ENCODE measurements around the gene RPH3AL. TPM values are rescaled to one million over a fixed set of nuclear protein-coding genes. Genes with fewer than 3 reads are reported as not detected.
"Not testable (repeated sequence)": the region's sequence is repeated elsewhere in the genome, so short reads cannot be mapped to it uniquely, and the experiment has no call there.

RPH3AL gene
- total RNA-seq, 4 donors from 2014 or later = 10.0 to 51.1 (median 25.7) TPM

DNA sequence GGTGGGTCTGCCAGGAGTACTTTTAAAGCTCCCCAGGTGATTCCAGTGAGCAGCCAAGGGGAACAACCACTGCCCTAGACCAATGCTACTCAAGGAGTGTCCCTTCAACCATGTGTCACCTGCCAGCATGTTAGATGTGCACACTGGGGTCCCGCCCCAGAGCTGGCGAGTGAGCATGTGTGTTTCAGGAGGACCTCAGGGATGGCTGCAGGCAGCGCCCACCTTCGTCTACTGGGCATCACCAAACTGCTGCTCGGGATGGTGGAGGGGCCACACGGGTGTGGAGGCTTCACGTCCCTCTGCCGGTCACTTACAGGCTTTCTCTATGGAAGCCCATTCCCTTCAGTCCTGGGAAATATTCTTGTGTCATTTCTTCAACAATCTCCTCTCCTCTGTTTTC lies 142.2 kb downstream of the RPH3AL start:
- TF ChIP-seq, protein P1, sequence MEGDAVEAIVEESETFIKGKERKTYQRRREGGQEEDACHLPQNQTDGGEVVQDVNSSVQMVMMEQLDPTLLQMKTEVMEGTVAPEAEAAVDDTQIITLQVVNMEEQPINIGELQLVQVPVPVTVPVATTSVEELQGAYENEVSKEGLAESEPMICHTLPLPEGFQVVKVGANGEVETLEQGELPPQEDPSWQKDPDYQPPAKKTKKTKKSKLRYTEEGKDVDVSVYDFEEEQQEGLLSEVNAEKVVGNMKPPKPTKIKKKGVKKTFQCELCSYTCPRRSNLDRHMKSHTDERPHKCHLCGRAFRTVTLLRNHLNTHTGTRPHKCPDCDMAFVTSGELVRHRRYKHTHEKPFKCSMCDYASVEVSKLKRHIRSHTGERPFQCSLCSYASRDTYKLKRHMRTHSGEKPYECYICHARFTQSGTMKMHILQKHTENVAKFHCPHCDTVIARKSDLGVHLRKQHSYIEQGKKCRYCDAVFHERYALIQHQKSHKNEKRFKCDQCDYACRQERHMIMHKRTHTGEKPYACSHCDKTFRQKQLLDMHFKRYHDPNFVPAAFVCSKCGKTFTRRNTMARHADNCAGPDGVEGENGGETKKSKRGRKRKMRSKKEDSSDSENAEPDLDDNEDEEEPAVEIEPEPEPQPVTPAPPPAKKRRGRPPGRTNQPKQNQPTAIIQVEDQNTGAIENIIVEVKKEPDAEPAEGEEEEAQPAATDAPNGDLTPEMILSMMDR (IDR thresholded peaks at IDR 0.05) = no peak
- DNase-seq (ENCODE audit: low spot score) (no peak), ATAC-seq (ENCODE audit: low FRiP score) (no peak)

- ATAC-seq (ENCODE audit: low FRiP score) (no peak), DNase-seq (ENCODE audit: low spot score) (no peak)
- TF ChIP-seq, protein P1 (IDR thresholded peaks at IDR 0.05) = no peak
Observed at GRCh38 chr17:208429-208828, 144.2 kb downstream of the RPH3AL start.

GRCh38 chr17:207775-208174 lies 144.8 kb downstream of the RPH3AL start:
- no peak for ATAC-seq (ENCODE audit: low FRiP score)
- TF ChIP-seq, protein P1 (IDR thresholded peaks at IDR 0.05) = no peak
- DNase-seq (ENCODE audit: low spot score) = no peak

- no peak for ATAC-seq (ENCODE audit: low FRiP score)
- TF ChIP-seq, protein P1 (IDR thresholded peaks at IDR 0.05) = no peak
- no peak for DNase-seq (ENCODE audit: low spot score)
Observed at GRCh38 chr17:206941-207560, 145.6 kb downstream of the RPH3AL start.

GRCh38 chr17:206484-206883 lies 146.1 kb downstream of the RPH3AL start:
- not testable (repeated sequence) for ATAC-seq (ENCODE audit: low FRiP score); DNase-seq (ENCODE audit: low spot score)

- ATAC-seq (ENCODE audit: low FRiP score) (no peak), DNase-seq (ENCODE audit: low spot score) (no peak)
- TF ChIP-seq, protein P1 (IDR thresholded peaks at IDR 0.05) = no peak
Observed at GRCh38 chr17:205817-206216, 146.8 kb downstream of the RPH3AL start.

DNA sequence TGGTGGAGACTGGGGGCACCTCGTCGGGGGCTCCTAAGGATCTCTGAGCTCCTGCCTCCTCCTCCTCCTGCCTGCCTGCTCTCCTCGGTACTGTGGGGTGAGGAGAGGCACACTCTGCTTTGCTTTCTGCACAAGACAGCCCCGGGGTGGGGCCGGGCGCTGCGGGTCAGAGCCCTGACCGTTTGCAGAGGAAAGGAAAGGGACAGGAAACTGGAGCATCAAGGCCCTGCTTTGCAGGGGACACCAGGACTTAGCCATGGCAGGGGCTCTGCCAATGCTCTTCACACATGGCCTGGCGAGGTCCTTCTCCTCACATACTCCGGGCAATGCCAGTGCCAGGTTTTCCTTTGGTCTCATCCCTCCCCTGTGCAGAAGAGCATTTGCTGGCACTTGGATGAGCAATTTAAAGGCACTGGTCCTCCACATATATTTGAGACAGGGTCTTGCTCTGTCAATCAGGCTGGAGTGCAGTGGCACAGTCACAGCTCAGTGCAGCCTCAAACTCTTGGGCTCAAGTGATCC lies 147.4 kb downstream of the RPH3AL start:
- ATAC-seq (ENCODE audit: low FRiP score) = no peak

More for the DNA sequence above, 147.4 kb downstream of the RPH3AL start:
- DNase-seq (ENCODE audit: low spot score) = no peak
- TF ChIP-seq, protein P1 (IDR thresholded peaks at IDR 0.05) = no peak

Data from omental fat pad (tissue), 4 donors.